Daoy (cell line): ENCODE results near the gene IFI16. TPM values are rescaled to one million over a fixed set of nuclear protein-coding genes. Genes with fewer than 3 reads are reported as not detected.
A peak's percentile ranks its signal among the peaks of the same experiment; 100 is the strongest.
"Not testable (repeated sequence)": the region's sequence is repeated elsewhere in the genome, so short reads cannot be mapped to it uniquely, and the experiment has no call there.

ENCODE experiments used
- DNase-seq: peaks from one replicate; pipeline ENCODE4 v3.0.0-alpha.2; 2015; ENCODE audit warnings: low read depth
- total RNA-seq: library from RNA; depleted of rRNA; stranded (reverse); fragments of >200 nt; shearing (Covaris generic); gene quantifications from 2 replicates; pipeline ENCODE4 v1.2.3, GENCODE V29; 2014

IFI16 gene
- total RNA-seq, 1 experiment from 2014 or later: 24.5 TPM

DNA sequence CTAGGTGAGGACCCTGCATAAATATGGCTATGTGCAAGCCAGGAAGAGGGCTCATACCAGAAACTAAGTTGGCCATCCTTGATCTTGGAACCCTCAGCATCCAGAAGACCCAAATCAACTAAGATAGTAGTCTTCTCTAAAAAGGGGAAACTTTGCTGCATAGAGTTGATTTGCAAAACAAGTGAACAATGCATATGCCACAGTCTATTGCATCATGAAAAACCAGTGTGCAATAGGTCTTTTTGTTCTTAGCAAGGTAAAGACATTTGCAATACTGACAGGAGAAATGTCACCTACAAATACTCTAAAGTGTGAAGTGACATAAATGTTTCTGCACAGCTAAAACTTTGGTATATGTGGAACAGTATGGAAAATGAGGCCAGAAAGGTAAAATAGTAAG is 2.0 kb upstream of the IFI16 start:
- DNase-seq: no peak

DNA sequence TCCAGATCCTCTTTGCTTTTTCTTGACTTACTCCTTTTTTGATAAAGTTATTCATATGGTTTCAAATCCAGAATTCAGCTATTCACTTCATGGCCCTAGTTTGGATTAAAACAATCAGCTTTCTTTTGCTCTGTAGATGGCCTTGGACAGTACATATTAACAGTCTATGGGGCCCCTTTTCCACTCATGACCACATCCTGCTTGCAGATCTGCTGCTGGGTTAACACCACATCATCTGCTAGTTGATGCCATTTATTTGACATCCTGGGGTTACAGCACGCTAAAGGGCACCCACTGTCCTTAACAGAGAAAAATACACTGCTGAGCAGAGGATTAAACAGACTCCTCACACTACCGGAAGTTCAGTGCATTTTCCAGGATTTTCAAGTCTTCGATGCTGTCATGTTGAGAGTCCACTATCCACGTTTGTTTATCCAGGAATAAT is 941 bp upstream of the IFI16 start:
- no peak for DNase-seq

DNA sequence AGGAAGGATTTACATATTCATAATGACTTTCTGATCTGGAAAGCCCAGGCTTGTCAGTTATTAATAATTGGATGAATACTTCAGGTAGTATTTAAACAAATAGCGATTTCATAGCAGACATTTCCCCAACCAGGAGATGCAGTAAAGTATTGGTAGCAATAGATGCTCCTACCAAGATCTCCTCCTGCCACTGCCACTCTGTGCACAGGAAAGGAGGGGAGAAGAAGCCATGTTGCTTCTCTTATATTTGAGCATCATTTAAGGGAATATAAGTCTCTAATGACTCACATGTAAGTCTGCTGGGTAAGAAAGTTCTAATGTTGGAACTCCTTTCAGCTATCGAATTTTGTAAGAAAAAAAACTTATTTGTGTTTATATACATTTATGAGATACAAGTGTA is 420 bp upstream of the IFI16 start:
- DNase-seq: peak; percentile 5

GRCh38 chr1:159010391-159010790 is 684 bp downstream of the IFI16 start:
- DNase-seq: no peak

- DNase-seq: peak; percentile 9
These were observed 1.3 kb downstream of the IFI16 start for GRCh38 chr1:159011001-159011400.

- no peak for DNase-seq
These were observed 2.0 kb downstream of the IFI16 start for GRCh38 chr1:159011751-159012150.

DNA sequence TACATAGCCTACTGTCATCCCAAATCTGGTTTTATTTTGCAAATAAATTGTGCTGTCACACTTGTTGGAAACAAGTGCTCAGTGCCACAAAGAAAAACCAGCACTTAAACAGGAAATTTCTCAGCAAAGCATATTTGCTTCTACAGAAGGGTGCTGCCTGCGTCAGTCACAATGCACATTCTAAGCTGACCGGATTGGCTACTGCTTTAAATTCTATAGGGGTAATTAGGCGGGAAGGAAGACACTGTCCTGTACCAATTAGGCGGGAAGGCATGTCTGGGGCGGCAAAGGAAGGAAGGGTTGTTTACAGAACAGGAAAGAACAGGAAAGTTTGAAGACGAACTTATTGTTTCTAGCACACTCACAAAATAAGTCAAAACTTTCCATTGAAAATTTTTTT is 2.8 kb downstream of the IFI16 start:
- no peak for DNase-seq

DNA sequence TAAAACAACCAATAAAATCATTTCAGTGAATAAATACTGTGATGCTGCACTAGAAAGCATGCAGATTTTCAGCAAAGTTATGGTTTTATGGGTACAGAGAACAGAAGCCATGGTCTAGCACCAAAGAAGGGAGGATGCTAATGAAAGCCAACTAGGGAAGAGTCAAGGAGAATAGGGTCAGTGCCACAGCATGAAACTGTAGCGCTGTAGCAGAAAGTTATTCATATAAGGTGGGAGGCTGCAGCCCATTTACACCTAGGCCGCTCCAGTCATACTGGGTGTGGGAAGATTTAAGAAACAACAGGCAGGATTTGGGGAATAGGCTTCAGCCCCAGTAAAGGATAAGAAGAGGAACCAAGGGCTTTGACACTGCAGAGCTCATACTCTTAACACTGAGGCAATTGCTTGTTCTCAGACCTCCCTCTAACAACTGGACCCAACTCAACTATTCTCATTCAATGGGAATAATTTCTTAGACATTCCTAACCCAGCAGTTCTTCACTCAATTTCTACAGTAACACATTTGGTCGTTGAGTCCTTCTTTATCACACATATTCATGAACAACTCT is 4.4 kb downstream of the IFI16 start:
- no peak for DNase-seq

GRCh38 chr1:159014851-159015250 is 5.1 kb downstream of the IFI16 start:
- DNase-seq: no peak

DNA sequence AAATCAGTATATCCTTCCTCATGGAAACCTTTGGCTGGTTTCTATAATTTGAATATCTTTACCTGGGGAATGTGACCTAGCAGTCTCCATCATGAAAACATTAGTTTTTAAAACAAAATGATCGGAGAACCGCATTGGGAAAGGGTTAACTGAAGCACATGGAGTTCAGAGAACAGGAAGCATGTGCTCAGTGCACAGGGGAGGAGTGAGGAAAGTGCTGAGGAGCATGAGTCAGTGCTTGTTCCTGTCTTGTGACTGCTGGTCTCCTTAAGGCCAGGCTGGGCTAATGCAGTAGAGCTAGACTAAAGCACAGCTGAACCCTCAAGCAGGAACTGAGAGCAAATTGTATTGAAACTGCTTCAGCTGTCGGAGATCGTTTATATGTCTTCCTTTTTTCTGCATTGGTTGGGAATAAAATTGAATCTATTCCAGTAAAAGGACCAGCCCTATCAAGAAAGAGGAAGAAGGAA is 5.8 kb downstream of the IFI16 start:
- peak; percentile 76 for DNase-seq

DNA sequence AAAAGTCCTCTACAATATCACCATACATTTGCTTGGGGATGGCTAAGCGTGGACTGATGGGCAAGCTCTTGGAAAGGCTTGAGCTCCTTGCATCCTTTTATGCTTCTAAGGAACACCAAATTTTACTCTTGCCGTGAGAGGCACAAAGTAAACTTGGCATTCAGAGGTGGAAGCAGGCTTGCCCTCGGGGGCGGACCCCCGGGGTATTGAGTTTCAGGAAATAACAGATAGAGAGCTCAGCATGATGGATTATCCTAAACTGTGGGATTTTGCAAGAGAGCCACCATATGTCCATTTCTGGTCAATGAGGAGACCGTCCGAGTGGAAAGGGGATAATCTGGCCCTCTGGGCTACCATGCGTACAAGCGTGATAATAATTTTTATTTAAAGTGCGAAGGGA is 14.0 kb downstream of the IFI16 start:
- DNase-seq: no peak

- no peak for DNase-seq
These were observed 15.3 kb downstream of the IFI16 start for GRCh38 chr1:159025043-159025442.

- DNase-seq: not testable (repeated sequence)
These were observed 17.1 kb downstream of the IFI16 start for GRCh38 chr1:159026841-159027240.

GRCh38 chr1:159030311-159030710 is 20.6 kb downstream of the IFI16 start:
- DNase-seq: no peak

- DNase-seq: no peak
These were observed 21.3 kb downstream of the IFI16 start for GRCh38 chr1:159030877-159031447.

- DNase-seq: no peak
These were observed 30.5 kb downstream of the IFI16 start for GRCh38 chr1:159040206-159040605.

GRCh38 chr1:159040893-159041724 is 31.4 kb downstream of the IFI16 start:
- DNase-seq: no peak

DNA sequence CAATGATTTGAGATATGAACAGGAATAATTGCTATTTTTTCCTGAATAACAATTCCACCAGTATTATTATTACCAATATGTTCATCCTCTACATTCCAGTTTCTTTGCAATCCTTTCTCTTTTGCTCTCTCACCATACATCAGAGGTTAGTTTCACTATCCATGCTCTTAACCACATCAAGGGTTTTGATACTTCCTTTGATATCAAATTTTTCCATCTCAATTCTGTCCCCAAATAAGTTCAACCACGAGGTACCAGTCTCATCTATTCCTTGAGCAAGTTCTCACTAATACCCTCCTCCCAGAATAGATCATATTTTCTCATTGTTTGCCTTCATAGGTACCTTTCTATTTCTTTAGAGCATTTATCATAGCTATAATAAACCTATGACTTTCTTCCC is 36.8 kb downstream of the IFI16 start:
- DNase-seq: not testable (repeated sequence)

- no peak for DNase-seq
These were observed 41.7 kb downstream of the IFI16 start for GRCh38 chr1:159051436-159051835.

GRCh38 chr1:159054427-159054826 is 44.7 kb downstream of the IFI16 start:
- DNase-seq: no peak

DNA sequence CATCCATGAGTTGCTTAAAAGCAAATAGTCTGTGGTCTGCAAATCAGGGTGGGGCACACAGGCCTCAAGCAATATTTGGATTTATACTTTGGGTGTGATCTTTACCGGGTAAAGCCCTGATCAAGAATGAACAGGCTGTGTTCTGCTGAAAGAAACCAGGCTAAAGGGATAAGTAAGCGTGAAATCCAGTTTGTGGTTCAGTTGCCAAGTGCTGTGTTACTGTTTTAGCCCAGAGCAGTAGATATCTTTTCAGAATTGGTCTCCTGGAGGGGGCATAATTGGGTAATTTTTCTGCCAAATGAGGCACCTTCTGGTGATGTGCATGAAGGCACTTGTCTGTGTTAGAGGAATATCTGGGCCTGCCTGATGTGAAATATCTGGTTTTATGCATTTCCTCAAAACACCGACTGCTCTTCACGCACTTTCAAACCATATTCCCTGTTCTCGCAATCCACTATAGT is 45.5 kb downstream of the IFI16 start:
- no peak for DNase-seq

GRCh38 chr1:159056069-159056698 is 46.5 kb downstream of the IFI16 start:
- DNase-seq: no peak
